NAMALWA (cell line): Measurements from ENCODE around the gene GPR173.

Experiments used
- DNase-seq: peaks from one replicate; pipeline ENCODE4 v3.0.0-alpha.2; 2015; ENCODE audit warnings: low spot score

Gene GPR173

GRCh38 chrX:53089925-53090324 lies 41.3 kb downstream of the GPR173 start:
- DNase-seq, result no peak

DNA sequence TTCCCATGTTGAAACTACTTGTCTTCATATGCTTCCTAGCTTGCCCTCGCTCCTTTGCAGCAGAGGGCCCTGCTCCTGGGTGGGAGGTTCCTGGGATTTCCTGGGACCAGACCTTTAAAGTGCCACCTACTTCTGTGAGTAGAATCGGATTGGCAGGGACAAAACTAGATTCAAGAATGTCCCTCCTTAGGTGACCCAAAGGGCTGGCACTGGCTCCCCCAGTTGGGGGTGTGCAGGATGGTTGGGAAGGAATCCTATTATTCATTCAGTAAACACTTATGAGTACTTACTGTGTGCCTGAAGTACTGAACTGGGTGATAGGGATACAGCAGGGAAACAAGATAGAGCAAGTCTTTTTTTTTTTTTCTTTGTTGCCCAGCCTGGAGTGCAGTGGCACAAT lies 42.8 kb downstream of the GPR173 start:
- no peak for DNase-seq

GRCh38 chrX:53093177-53093655 lies 44.6 kb downstream of the GPR173 start:
- peak; percentile 75 for DNase-seq

DNA sequence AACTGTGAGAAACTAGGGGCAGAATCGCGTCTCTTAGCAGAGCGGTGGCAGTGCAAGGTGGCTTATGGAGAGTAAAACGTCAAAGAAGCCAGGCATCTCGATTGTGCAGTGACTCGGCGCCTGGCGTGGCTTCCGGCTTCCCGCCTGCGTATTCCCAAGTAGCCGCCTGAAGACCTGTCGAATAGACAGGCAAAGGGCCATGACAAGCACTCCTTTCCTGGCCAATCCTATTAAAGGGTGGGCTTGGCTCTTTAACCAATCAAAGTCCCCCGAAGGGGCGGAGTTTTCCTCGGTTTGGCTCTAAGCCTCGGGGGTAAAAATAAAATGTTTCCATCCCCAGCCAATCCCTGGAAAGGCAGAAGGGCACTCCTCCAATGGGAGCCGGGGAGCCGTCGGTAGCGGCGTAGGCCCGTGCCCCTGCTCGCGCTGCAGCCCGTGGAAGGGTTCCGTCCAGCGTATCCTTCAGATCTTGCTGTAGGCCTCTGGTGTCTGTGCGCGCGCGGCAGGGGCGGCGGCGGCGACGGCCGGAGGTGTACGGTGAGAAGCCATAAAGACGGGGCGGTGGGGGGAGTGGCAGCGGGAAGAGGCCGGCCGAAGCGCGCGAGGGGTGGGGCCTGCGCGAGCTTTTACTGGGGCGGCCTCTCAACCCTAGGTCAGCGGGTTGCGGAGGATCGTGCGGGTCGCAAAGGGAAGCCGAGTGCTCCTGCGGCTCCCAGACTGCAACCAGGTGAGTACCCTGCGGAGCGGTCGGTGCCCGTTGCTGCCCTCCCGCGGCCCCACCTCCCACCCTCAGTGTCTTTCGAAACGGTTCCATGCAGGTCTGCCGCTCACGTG lies 45.4 kb downstream of the GPR173 start, which contains the start of gene KANTR:
TSS of gene KANTR (plus strand) at position 395 of the 834 bp plus-strand sequence. CDS start 30,131 bp downstream, outside the sequence.
- peak; percentile 94 for DNase-seq

DNA sequence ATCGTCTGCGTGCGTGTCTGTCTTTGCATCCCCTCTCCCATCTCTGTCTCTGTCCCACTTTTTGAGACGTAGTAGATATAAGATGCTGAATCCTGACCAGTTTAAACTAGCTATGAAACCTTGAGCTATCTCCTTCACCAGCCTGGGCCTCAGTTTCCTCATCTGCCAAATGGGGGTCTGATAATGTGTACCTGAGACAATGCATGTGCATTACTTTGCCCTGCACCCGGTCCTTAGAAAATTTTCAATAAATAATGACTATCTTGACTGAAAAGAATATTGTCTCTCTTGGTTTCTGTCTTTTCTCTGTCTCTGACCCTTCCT lies 46.0 kb downstream of the GPR173 start:
- no peak for DNase-seq

- no peak for DNase-seq
Observed at GRCh38 chrX:53095796-53096195, 47.2 kb downstream of the GPR173 start.

- DNase-seq, result no peak
Observed at GRCh38 chrX:53114864-53115549, 66.4 kb downstream of the GPR173 start.

DNA sequence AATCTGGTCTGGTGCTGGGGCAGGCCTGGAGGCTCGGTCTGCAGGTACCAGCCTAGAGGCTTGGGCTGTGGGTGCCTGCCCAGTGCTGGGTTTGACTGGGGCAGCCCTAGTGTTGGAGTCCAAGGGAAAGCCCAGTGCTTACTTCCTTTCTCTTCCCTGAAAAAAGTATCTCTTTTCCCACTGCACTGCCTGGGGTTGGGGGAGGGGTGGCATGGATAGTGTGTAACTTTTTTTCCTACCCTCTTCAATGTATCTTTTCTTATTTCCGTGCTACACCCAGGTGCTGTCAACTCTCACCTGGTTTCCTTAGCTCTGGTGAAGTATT lies 66.9 kb downstream of the GPR173 start:
- DNase-seq, result no peak

DNA sequence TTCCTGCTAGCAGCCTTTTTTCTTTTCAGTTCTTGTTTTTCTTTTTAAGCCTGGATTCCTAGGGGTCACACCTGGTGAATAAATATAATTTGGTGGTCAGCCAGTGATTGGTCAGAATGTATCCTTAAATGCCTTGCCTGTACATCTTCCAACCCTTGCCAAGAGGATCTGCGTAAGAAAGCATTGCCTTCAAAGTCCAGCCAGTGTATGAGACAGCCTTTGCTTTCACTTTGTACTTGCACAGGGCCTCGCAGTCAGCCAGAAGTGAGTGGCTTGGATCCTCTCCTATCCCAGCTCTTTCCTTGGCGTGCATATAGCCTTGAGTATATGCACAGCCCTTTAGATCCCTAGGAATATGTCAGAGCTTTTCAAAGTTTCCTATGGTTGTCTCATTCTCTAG lies 67.5 kb downstream of the GPR173 start:
- no peak for DNase-seq

DNA sequence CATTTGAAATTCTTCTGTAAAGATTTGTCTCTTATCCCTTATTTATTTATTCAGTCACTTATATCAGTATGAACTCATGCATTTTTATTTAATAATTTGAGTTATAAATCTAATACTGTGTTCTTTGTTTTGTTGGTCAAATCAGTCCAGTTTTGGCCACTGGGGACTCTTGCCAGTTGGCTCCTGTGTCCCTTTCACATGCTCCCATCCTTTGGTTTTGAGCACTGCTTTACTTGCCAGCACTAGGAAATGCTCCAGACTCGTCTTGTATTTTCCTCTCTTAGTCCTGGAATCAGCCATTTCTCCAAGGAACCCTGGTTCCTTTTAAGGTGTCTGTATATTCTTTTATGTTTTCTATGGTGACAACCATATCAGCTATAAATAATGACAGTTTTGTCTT lies 73.4 kb downstream of the GPR173 start:
- DNase-seq, result no peak

GRCh38 chrX:53125506-53125905 lies 76.9 kb downstream of the GPR173 start:
- DNase-seq, result no peak

DNA sequence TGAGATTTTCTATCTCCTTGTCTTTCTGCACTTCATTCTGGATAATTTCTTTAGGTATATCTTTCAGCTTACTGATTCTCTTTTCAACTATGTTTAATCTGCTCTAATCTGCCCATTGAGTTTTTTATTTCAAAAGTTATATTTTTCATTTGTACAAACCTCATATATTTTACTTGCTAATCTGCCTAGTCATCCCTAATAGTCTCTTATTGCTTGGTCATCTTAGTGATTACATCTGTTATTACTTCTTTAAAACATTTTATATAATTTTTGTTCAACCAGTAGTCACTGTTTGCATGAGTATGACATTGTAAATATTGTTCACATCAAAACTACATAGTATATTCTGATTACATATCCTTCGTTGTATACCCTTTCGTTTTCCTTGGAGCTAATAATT lies 77.8 kb downstream of the GPR173 start:
- no peak for DNase-seq

GRCh38 chrX:53128097-53128749 lies 79.6 kb downstream of the GPR173 start:
- no peak for DNase-seq
